ELR (cell line): ENCODE measurements around the gene FAM193B.

ENCODE experiments used
- DNase-seq: peaks from one replicate; pipeline ENCODE4 v3.0.0-alpha.2; 2015; ENCODE audit warnings: low read depth

Gene FAM193B

DNA sequence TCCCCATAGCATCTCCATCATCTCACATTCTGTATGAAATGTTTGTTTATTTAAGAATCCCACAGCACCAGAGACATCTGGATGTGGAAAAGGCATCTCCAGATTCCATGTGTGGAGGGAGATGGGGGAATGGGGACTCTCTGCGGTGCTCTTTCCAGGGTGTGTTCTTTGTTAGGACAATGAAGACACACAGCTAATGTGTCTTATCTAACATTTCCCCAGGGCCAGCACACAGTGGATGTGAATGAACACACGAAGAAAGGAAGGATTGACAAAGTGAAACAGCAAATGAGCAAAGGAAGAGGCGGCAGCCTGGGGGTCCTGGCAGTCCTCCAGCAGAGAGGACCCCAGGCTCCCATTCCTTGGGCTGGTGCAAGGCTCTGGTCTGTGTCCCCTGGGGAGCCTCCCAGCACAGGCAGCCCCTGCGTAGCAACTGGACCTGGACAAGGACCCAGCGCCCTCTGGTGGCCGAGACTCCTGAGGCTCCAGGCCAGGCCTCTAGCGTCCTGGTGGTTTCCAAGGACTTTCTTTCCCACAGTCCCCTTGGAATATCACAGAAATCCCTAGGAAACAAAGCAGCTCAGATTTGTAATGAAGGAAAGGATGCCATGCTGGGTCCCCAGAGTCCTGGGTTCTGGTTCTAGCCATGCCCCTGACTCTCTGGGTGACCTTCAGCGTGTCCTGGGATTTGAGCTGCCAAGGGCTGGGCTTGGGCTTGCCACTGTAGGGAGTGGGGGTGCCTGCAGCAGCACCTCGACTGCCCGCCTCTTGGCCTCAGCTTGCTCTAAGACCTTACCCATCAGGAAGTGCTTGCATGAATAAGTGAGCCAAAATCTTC lies 53.5 kb downstream of the FAM193B start:
- DNase-seq = peak; percentile 88

DNA sequence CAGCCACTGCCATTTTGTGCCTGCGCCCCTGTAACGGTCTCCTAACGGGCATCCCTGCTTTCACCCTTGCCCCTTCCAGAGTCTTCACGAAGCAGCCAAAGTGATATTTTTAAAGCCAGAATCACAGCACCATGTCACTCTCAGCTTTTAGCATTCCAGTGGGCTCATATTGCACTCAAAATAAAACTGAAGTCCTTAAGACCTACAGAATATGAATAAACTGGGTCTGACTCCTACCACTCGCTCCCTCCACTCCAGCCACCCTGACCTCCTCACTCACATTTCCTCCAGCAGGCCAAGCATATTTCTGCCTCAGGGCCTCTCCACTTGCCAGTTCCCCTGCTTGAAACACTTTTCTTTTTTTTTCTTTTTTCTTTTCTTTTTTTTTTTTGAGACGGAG lies 54.5 kb downstream of the FAM193B start:
- DNase-seq = no peak

DNA sequence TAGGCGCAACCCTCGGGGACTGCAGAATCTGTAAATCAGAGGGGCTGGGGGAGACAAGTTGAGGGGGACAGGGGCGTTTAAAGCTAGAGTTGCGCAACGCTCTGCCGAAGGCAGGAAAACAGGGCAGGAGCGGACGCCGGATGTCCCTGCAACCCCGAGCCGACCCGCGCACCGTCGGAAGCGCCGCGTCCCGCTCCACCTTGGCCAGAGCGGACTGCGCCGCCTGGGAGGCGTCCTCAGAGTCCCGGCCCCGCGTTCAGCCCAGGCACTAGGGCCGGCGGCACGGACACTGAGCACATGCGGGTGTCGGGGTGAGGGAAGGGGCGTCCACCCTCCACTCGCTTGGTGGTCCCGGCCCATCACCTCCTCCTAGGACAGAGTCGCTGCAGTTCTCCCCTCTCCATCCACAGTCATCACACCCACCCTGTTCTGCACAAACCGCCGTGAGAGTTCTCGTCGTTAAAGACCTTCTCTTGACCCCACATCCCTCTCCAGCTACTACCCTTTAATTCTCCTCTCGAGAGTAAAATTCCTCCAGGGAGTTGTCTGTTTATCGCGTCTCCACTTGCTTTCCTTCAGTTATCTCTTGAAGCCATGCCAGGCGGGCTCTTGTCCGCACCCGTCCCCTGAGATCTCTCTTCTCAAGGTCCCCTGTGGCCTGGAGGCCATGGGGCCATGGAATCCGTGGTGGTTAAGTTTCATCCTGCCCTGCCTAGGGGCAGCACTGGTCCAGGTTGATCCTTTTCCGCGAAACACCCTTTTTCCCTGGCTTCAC lies 56.2 kb downstream of the FAM193B start:
- DNase-seq = peak; percentile 64

DNA sequence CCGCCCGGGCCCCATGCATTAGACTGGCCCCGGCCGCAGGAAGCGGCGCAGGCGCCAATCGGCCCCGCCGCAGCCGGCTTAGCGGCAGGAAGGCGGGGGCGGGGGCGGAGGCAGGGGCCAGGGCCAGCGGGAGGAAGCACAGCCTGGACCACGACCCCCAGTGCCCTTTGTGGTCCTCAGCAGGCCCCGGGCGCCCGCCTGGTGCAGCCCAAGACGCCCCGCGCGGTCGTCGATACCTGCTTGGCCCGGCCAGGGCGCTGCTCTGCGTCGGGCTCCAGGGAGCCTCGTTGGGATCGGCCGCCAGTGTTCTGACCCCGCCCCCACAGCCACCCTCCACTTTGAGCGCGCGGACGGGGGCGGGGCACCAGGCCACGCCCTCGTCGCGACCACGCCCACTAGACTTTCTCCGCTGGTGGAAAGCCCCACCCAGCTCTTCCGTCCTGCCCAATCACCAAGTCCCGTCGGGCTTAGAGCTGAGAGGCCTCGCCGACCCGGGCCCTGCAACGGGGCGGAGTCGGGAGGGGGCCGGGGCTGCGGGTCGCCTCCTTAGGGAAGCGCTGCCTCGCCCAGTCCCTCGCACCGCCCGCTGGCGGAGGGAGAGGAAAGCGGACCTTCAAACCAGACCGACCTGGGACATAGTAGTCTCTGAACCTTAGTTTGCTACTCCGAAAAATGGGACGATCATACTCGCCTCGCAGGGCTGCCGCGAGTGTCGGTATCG lies 56.9 kb downstream of the FAM193B start, which contains the start of gene PDLIM7:
TSS of gene PDLIM7 (minus strand) at position 313 of the 721 bp plus-strand sequence. CDS start 1,092 bp downstream, outside the sequence.
- DNase-seq = peak; percentile 97

DNA sequence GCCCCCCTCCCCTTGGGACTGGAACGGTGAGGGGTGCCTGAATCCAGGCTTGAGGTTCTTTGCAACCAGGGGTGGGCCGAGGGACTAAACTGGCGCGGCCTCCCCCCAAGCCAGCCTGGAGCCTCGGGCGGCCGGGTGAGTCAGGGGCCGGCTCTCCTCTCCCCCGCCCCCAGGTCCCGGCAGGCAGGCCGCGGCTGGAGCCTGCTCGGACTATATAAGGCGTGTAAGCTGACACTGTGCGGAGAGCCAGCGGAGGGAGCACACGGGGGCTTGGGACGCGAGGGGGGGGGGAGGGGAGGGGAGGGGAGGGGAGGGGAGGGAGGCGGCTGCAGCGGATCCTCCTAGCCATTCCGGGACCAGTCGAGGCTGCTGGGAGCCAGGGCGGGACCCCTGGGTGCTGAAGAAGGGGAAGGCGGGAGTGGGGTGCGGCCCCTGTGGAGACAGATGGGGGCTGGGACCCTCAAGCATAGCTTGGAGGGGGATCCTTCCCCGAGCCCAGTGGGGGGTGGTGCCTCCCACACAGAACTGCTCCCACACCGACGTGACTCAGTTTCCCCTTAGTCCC lies 57.6 kb downstream of the FAM193B start:
- peak; percentile 94 for DNase-seq

GRCh38 chr5:177496070-177496726 lies 58.2 kb downstream of the FAM193B start:
- DNase-seq = peak; percentile 84

- peak; percentile 85 for DNase-seq
These were observed 58.9 kb downstream of the FAM193B start for GRCh38 chr5:177495243-177496060.

DNA sequence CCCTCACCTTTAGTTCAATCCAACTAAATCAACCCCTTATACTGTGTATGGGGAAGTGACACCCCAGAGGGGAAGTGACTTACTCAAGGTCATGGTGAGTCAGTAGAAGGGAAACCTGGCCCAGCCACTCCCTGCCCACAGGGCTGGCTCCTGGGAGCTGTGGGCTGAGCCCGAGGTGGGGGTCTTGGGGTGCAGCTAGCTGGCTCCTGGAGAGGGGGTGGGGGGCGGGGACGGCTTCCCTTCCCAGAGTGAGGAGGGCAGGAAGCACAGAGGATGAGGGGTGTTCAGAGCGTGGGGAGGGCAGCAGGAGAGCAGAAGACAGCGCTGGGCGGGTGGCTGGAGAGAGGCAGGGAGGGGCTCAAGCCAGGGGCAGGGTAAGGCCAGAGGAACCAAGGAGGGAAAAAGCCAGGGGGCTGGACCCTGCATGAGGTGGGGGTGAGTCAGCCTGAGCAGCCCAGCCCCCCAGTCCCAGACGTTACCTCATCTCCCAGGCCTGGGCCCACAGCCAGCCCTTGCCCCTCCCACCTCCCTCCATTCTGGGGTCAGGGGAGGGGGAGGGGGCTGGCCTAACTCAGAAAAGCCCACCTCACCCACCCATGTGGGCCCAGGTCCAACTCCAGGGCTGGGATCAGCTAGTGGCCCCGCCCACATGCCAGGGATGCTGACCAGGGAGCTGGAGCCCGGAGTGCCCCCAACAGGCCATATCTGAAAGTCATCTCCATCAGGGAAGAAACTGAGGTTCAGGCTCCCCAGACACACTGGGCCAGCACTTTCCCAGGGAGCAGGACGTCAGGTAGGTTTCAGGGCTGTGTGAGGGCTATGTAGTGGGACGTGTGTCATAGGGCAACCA lies 59.8 kb downstream of the FAM193B start:
- DNase-seq = peak; percentile 97

DNA sequence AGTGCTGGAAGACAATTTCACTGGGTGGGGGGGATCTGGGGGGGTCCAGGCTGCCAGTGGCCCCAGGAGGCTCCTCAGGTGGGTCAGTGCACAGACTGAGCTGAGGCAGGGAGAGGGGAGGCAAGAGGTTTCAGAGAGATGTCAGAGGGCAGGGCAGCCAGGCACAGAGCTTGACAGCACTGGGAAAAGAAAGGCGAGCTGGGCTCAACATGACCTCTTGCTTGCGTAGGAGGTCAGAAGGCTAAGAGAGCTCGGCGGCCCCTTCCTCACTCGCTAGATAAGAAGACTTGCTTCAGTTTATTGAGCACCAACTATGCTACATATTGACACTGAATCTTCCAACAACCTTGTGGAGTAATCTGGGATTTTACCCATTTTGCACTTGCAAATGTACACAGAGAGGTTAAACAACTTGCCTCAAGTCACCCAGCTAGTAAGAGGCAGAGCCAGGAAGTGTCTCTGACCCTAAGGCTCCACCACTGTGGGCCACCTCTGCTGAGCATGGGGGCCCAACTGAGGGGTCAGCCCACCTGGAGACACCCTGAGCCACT lies 60.5 kb downstream of the FAM193B start:
- DNase-seq = no peak

DNA sequence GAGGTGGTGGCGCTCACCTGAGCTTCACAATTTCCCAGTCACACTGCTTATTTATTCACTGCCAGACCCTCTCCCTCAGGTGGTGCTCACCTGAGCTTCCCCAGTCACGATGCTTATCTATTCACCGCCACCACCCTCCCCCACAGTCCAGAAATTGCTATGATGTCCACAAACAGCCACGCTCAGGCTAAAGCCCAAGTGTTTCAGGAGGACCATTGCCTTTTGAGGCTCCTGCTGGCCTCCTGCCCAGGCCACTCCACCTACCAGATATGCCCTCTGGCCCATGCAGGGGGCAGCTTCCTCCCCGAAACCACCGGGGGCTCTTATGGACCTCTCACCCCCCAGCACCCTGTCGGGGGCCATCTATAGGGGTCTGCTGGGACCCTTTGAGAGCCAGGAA lies 61.5 kb downstream of the FAM193B start:
- DNase-seq = no peak

GRCh38 chr5:177491983-177492746 lies 62.2 kb downstream of the FAM193B start:
- no peak for DNase-seq

DNA sequence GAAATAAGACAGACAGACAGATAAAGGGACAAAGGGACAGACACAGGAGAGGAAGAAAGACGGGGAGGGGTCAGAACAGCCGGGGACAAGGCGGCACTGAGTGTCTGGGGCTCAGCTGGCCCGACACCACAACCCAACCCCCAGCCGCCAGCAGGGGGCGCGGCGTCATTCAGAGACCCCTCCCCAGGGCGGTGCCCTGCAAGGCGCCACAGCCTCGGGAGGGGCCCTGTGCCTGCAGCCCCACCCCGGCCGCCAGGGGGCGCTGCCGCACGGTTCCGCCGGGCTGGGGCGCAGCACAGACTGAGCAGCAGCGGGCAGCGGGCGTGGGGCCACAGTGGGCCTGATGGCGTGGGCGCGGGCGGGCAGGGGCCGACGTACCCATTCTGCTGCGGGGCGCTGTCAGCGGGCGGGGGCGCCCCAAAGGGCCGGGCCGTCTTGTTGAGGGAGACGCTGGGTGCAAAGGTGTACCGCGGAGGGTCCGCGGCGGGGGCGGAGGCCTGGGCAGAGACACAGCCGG lies 62.9 kb downstream of the FAM193B start:
- peak; percentile 61 for DNase-seq

- DNase-seq = no peak
These were observed 63.4 kb downstream of the FAM193B start for GRCh38 chr5:177490992-177491391.

DNA sequence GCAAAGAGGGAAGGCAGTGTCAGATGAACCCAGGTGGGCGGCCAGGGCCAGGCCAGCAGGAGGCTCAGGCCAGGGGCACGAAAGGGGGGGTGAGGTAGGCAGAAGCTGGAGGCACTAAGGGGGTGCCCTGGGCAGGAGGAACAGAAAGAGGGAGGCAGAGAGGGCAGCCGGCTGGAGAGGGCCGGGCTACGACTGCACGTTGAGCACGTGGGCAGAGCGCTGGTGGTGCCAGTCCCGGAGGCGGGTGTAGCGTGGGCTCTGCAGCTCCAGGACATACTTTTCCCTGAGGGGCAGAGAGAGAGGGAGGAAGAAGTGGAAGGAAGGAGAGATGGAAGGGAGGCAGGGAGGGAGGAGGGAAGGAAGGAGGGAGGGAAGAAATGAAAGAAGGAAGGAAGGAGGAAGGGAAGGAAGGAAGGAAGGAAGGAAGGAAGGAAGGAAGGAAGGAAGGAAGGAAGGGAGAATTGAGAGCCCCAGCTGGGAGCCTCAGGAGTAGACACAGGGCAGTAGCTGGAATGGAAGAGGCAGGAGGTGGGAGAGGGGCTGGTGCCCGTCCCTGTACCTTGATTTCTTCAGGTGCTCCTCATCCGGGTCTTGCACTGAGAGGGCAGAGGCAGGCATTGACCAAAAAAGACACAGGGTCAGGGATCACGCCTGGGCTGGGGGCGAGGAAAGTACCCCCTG lies 63.9 kb downstream of the FAM193B start:
- DNase-seq = no peak

DNA sequence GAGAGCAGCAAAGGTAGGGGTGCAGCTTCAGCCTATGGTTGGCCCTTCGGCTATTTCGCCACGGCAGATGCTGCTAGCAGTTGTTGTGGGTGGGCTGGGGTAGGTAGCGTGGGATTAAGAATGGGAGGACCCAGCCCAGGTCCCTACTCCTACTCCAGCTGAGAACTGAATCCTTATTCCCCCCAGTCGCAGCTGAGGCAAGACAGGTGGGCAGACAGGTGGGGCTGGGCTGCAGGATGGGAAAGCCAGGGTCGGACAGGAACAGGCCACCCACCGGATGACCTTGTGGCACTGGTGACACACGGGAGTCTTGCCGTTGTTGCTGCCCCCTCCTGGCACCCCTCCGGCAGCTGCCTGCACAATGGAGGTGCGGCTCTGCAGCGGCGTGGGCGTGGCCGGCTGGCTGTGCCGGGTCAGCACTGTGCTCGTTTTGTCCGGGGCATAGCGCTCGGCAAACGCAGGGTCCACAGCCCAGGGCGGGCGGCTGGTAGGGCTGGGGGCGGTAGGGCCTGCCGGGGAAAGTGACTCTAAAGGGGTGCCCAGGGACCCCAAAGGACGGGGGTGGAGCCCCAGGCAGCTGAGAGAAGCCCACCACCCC lies 65.1 kb downstream of the FAM193B start:
- DNase-seq = no peak

DNA sequence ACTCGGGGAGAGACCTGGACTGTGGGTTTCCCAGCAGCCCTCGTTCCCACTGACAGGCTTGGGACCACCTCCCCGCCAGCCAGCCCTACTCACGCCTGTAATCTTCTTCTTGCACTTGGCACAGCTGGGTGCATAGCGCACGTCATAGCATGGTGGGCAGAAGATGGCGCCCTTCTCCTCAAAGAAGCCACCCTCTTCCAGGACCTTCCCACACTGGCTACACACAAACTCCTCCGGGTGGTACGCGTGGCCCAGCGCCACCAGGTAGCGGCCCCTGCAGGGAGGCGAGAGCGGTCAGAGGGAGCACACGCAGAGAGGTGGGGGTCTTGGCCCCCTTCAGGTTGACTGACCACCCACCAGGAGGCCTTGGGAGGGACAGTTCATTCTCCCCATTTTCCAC lies 66.4 kb downstream of the FAM193B start:
- no peak for DNase-seq

DNA sequence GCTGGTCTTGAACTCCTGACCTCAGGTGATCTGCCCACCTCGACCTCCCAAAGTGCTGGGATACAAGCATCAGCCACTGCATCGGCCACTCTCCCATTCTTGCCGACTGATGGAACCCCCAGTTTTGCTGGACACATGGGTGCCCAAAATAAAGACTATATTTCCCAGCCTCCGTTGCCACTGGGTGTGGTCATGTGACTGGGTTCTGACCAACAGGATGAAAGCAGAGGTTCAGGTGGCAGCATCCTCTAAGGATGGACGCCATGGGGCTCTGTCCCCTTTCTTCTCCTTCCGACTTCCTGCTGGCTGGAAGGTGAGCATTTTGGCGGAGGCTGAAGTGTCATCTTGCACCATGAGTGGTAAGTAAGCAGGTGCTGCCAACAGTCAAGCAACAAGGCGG lies 67.2 kb downstream of the FAM193B start:
- DNase-seq = no peak
